Naive thymus-derived CD4-positive, alpha-beta T cell (primary cell): ENCODE measurements around the gene SLC66A2. TPM values are rescaled to one million over a fixed set of nuclear protein-coding genes. Genes with fewer than 3 reads are reported as not detected.

Experiments
- ATAC-seq: fragments of 150-1000 bp; cut with Tn5 transposase; 2 replicates; pipeline ENCODE4 v1.10.0; 2021; ENCODE audit warnings: mild to moderate bottlenecking, moderate library complexity
- CTCF ChIA-PET: fragments of 350-600 bp; sonication (Branson Sonifier 250); formaldehyde crosslinking; loops from one replicate; lab custom pipeline; 2021; ENCODE audit warnings: antibody characterized with exemption; lab: Charles Lee
- POLR2A ChIA-PET: fragments of 350-600 bp; sonication (Branson Sonifier 250); formaldehyde crosslinking; loops from one replicate; lab custom pipeline; 2021; ENCODE audit warnings: antibody characterized with exemption, inconsistent platforms; lab: Charles Lee
- DNase-seq, 9 donors: peaks; one replicate each; pipeline versions ENCODE4 v3.0.0 to v3.0.0-alpha.2; 2020 to 2022; ENCODE audit warnings: mixed read lengths in 1 of 9
- H3K27ac ChIP-seq: one replicate; pipeline ENCODE4 v1.7.0; 2013; ENCODE audit warnings: mild to moderate bottlenecking, low read depth, low read length, moderate library complexity
- H3K27me3 ChIP-seq, 2 donors: one replicate each; pipeline ENCODE4 v1.7.0; 2013; ENCODE audit warnings: low read length in 2 of 2, mild to moderate bottlenecking in 2 of 2, moderate library complexity in 2 of 2; ENCODE audit not compliant: control insufficient read depth in 2 of 2, insufficient read depth in 2 of 2
- H3K36me3 ChIP-seq, 3 experiments: 1 replicate in 2 of 3; 2 replicates in 1 of 3; pipeline ENCODE4 v1.7.0; 2013; ENCODE audit warnings: low read length in 3 of 3, mild to moderate bottlenecking in 3 of 3, moderate library complexity in 1 of 3; ENCODE audit not compliant: insufficient read depth in 3 of 3, control insufficient read depth in 2 of 3
- H3K4me1 ChIP-seq, 2 donors: one replicate each; pipeline ENCODE4 v1.7.0; 2013; ENCODE audit warnings: low read length in 2 of 2, mild to moderate bottlenecking in 2 of 2, moderate library complexity in 1 of 2; ENCODE audit not compliant: control insufficient read depth in 2 of 2, insufficient read depth in 2 of 2
- H3K4me3 ChIP-seq: 2 replicates; pipeline ENCODE4 v1.7.0; 2013; ENCODE audit warnings: mild to moderate bottlenecking, low read length
- H3K9me3 ChIP-seq, 3 experiments: 1 replicate in 2 of 3; 2 replicates in 1 of 3; pipeline ENCODE4 v1.7.0; 2013; ENCODE audit warnings: low read length in 3 of 3; ENCODE audit not compliant: control insufficient read depth in 2 of 3
- H3K27ac Mint-ChIP-seq, 9 donors: one replicate each; pipeline ENCODE4 v1.8.0; 2020 to 2022; ENCODE audit warnings: mixed read lengths in 9 of 9, mild to moderate bottlenecking in 8 of 9, moderate library complexity in 5 of 9, inconsistent platforms in 2 of 9
- H3K27me3 Mint-ChIP-seq, 5 donors: one replicate each; pipeline ENCODE4 v1.8.0; 2021 to 2022; ENCODE audit warnings: mixed read lengths in 5 of 5, mild to moderate bottlenecking in 1 of 5
- H3K36me3 Mint-ChIP-seq, 5 donors: one replicate each; pipeline ENCODE4 v1.8.0; 2020 to 2022; ENCODE audit warnings: mixed read lengths in 5 of 5, mild to moderate bottlenecking in 3 of 5, inconsistent platforms in 1 of 5
- H3K4me1 Mint-ChIP-seq, 7 donors: one replicate each; pipeline ENCODE4 v1.8.0; 2020 to 2022; ENCODE audit warnings: mixed read lengths in 7 of 7, mild to moderate bottlenecking in 3 of 7, inconsistent platforms in 1 of 7
- H3K4me3 Mint-ChIP-seq, 10 donors: one replicate each; pipeline ENCODE4 v1.8.0; 2020 to 2022; ENCODE audit warnings: mild to moderate bottlenecking in 10 of 10, mixed read lengths in 10 of 10, moderate library complexity in 6 of 10, inconsistent platforms in 2 of 10
- H3K9me3 Mint-ChIP-seq, 11 donors: one replicate each; pipeline ENCODE4 v1.8.0; 2020 to 2022; ENCODE audit warnings: mixed read lengths in 11 of 11, mild to moderate bottlenecking in 4 of 11, inconsistent platforms in 1 of 11, moderate library complexity in 1 of 11
- intact Hi-C, 2 donors: fragments of 100-400 bp; cut with micrococcal nuclease; formaldehyde crosslinking; loops; one replicate each; pipeline ENCODE4 v1.15.1; 2023
- polyA plus RNA-seq, 2 donors: library from polyadenylated mRNA; unstranded; fragments of 300-500 nt; fragmentation: Illumina TruSeq; gene quantifications; one replicate each; pipeline ENCODE4 v1.2.3, GENCODE V29; 2021
- total RNA-seq, 6 experiments: library from RNA in 5 of 6; stranded (reverse) in 5 of 6; gene quantifications; 1 replicate in 5 of 6; 2 replicates in 1 of 6; pipeline ENCODE4 v1.2.3 and lab custom pipeline; 2021 to 2026

SLC66A2 gene
- total and polyA plus RNA-seq, 7 experiments from 2014 or later = 14.9 to 106 (median 34.1) TPM

- Histone ChIP-seq H3K9me3 (no peaks in the 10 kb centered on the region), H3K27me3 (no peaks in the 10 kb centered on the region), H3K4me3 (no peak overlapping the region), H3K36me3 (no peaks in the 10 kb centered on the region), H3K27ac (no peak overlapping the region), H3K4me1 (no peaks in the 10 kb centered on the region)
- intact Hi-C loops = no loop called here
- POLR2A ChIA-PET = no interaction called here
- Mint-ChIP-seq H3K27ac (peak overlapping the region in 1 of 9 donors; percentile 20), H3K27me3 (peaks cover 0 to 9% (median 3%) of the 10 kb centered on the region in 5 donors), H3K36me3 (no peaks in the 10 kb centered on the region), H3K9me3 (peaks cover 0 to 11% (median 2%) of the 10 kb centered on the region in 11 donors), H3K4me3 (peak overlapping the region in 1 of 10 donors; percentile 36), H3K4me1 (peaks cover 0 to 8% (median 4%) of the 10 kb centered on the region in 7 donors)
- CTCF ChIA-PET = no interaction called here
- peak in 4 of 9 donors; percentile 10 to 22 (median 17) for DNase-seq
- peak; percentile 59 for ATAC-seq
Measured at GRCh38 chr18:79856119-79857007, 95.1 kb downstream of the SLC66A2 start.

DNA sequence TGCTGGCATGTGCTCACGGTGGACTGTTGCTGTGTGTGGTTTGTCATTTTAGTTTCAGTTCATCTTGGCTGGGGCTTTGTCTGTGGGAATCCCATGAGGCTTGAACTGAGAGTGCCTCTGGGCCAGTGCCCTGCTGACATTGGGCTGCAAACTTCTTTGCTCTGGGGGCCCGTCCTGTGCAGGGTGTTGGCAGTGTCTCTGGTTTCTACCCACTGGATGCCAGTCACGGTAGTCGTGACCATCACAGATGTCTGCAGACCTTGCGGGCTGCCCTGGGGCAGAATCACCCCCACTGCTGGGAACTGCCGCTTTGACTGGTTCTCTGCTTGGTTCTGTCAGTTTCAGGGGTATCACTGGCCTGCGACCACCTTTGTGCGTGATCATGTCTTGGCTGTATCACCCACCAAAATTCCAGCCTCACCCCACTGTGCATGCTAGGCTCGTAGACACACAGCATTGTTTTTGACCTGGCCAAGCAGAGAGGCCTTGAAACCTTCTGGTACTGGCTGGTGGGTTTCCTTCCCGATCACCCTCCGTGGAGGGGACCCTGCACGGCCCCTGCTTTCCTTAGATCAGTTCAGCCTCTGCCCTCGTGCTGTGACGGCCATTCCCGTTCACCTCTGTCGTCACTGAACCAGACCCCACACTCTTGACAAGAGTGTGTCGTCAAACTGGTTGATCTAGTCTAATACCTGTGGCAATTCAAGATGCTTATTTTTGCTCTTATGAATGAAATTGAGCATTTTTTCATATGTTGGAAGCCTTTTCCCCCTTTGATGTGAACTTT, 96.1 kb downstream of the SLC66A2 start:
- H3K36me3 ChIP-seq = no peaks in the 10 kb centered on the region
- H3K4me1 ChIP-seq = no peaks in the 10 kb centered on the region
- H3K27me3 ChIP-seq = no peaks in the 10 kb centered on the region
- no peak overlapping the region for H3K27ac Mint-ChIP-seq
- H3K4me3 ChIP-seq = no peak overlapping the region
- DNase-seq (no peak), ATAC-seq (no peak)
- intact Hi-C loops = no loop called here
- peaks cover 0 to 8% (median 4%) of the 10 kb centered on the region in 7 donors for H3K4me1 Mint-ChIP-seq
- no peak overlapping the region for H3K4me3 Mint-ChIP-seq
- H3K27me3 Mint-ChIP-seq = peaks cover 0 to 8% (median 3%) of the 10 kb centered on the region in 5 donors
- peaks cover 0 to 3% (median 0%) of the 10 kb centered on the region in 11 donors for H3K9me3 Mint-ChIP-seq
- no peaks in the 10 kb centered on the region for H3K36me3 Mint-ChIP-seq
- CTCF ChIA-PET = no interaction called here
- H3K27ac ChIP-seq = no peak overlapping the region
- POLR2A ChIA-PET = no interaction called here
- H3K9me3 ChIP-seq = no peaks in the 10 kb centered on the region

DNA sequence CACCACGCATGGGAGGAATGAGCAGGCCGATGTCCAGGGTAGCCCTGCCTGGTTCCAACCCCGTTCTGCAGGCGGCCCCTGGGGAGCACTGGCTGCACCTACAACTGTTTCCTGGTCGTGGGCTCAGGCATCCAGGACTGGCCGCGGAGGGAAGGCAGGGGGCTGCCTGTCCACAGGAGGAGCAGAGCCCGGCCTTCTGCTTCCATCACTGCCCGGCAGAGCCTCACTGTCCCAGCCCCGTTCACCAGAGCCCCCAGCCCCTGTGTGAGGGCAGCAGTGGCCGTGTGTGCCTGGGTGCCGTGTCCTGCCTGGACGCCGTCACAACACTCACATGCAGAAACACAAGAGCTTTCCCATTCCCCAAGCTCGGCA, 97.5 kb downstream of the SLC66A2 start:
- Mint-ChIP-seq H3K4me3 (no peak overlapping the region), H3K36me3 (no peaks in the 10 kb centered on the region), H3K27me3 (peaks cover 0 to 8% (median 3%) of the 10 kb centered on the region in 5 donors), H3K27ac (no peak overlapping the region), H3K4me1 (peaks cover 0 to 8% (median 4%) of the 10 kb centered on the region in 7 donors), H3K9me3 (peaks cover 0 to 2% (median 0%) of the 10 kb centered on the region in 11 donors)
- ChIA-PET CTCF (no interaction called here), POLR2A (interaction anchor here (0.6 kb wide), 1 partner anchor 304 kb away, joined by 3 read pairs; no protein-coding TSS in a partner anchor)
- DNase-seq (no peak), ATAC-seq (no peak)
- no peaks in the 10 kb centered on the region for H3K4me1 ChIP-seq
- H3K27me3 ChIP-seq = no peaks in the 10 kb centered on the region
- no peaks in the 10 kb centered on the region for H3K9me3 ChIP-seq
- H3K36me3 ChIP-seq = no peaks in the 10 kb centered on the region
- H3K4me3 ChIP-seq = no peak overlapping the region
- H3K27ac ChIP-seq = no peak overlapping the region
- intact Hi-C loops = no loop called here

DNA sequence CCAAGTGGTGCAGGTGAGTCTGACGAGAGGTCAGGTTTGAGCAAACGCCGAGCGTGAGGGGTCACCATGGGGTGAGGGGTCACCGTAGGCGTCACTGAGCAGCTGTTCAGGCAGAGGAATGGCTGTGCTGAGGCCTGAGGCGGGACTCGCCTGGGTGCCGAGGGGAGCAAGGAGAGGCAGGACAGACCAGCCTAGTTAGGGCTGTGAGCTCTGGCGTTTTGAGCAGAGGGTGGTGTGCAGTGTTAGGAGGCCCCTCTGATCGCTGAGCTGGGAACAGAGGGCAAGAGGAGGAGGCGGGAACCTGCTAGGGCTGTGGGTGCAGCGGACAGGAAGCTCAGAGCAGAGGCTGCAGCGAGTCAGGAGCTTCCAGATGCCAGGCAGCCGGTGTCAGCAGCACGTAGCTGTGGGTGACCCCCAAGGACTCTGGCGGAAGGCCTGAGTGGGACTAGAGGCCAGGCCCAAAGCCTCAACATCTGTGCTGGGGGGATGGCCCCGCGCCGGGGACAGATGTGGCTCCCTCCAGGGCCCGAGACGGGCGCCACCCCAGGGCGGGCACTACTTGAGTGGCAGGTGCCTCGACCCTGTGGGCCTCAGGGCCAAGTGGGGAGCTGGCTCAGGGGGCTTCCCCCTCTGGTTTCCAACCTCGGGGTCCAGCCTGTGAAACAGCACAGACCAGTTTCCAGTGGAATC, 98.0 kb downstream of the SLC66A2 start:
- intact Hi-C loops = no loop called here
- Mint-ChIP-seq H3K27me3 (peaks cover 0 to 8% (median 3%) of the 10 kb centered on the region in 5 donors), H3K9me3 (peaks cover 0 to 2% (median 0%) of the 10 kb centered on the region in 11 donors), H3K36me3 (no peaks in the 10 kb centered on the region), H3K27ac (no peak overlapping the region), H3K4me1 (peaks cover 0 to 8% (median 4%) of the 10 kb centered on the region in 7 donors), H3K4me3 (no peak overlapping the region)
- no peak overlapping the region for H3K27ac ChIP-seq
- no peaks in the 10 kb centered on the region for H3K36me3 ChIP-seq
- POLR2A ChIA-PET = no interaction called here
- ATAC-seq = no peak
- no peaks in the 10 kb centered on the region for H3K9me3 ChIP-seq
- H3K4me1 ChIP-seq = no peaks in the 10 kb centered on the region
- DNase-seq = no peak
- CTCF ChIA-PET = no interaction called here
- H3K27me3 ChIP-seq = no peaks in the 10 kb centered on the region
- no peak overlapping the region for H3K4me3 ChIP-seq

GRCh38 chr18:79852561-79853302, 98.7 kb downstream of the SLC66A2 start:
- POLR2A ChIA-PET = no interaction called here
- H3K36me3 ChIP-seq = no peaks in the 10 kb centered on the region
- Mint-ChIP-seq H3K36me3 (no peaks in the 10 kb centered on the region), H3K4me1 (peaks cover 0 to 8% (median 4%) of the 10 kb centered on the region in 7 donors), H3K4me3 (no peak overlapping the region), H3K9me3 (peaks cover 0 to 2% (median 0%) of the 10 kb centered on the region in 11 donors), H3K27ac (no peak overlapping the region), H3K27me3 (peaks cover 0 to 8% (median 3%) of the 10 kb centered on the region in 5 donors)
- H3K27me3 ChIP-seq = no peaks in the 10 kb centered on the region
- DNase-seq (no peak), ATAC-seq (no peak)
- CTCF ChIA-PET = no interaction called here
- no peak overlapping the region for H3K27ac ChIP-seq
- intact Hi-C loops = no loop called here
- no peak overlapping the region for H3K4me3 ChIP-seq
- H3K9me3 ChIP-seq = no peaks in the 10 kb centered on the region
- no peaks in the 10 kb centered on the region for H3K4me1 ChIP-seq
